ENCODE measurements around the gene CADPS. TPM values are rescaled to one million over a fixed set of nuclear protein-coding genes. Genes with fewer than 3 reads are reported as not detected.

The CADPS gene
- total and polyA plus RNA-seq, 2 of the 4 experiments (the other 2 are of a cell fraction), result not detected

DNA sequence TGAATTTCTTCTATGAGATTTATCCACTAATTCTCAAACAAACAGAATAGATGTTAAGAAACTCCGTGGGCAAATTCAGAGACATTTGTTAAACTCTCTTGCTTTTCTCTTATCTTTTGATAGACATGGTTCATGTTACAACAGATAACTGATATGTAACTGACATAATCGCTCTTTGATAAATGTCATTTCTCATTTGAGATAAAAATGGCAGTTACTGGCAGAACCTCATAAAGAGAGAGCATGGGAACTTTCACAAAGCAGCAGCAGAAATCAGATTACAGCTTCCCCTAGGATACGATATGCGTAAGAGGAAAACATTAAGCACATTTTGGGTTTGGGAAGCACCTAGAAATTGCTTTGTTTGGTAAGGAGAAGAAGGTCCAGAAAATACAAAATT lies 126.1 kb downstream of the CADPS start:
- TF ChIP-seq CEBPB (IDR thresholded peaks at IDR 0.05; ENCODE audit: low read depth, low read length) (no peak), RFX5 (IDR thresholded peaks at IDR 0.05; ENCODE audit: low read depth, low read length) (no peak), ELK1 (IDR thresholded peaks at IDR 0.05; ENCODE audit: borderline replicate concordance, low read depth, low read length) (no peak), RCOR1 (IDR thresholded peaks at IDR 0.05; ENCODE audit: insufficient replicate concordance, low read length) (no peak), MAZ (IDR thresholded peaks at IDR 0.05; ENCODE audit: borderline replicate concordance, low read depth, low read length) (no peak)
- TF ChIP-seq, protein P1, sequence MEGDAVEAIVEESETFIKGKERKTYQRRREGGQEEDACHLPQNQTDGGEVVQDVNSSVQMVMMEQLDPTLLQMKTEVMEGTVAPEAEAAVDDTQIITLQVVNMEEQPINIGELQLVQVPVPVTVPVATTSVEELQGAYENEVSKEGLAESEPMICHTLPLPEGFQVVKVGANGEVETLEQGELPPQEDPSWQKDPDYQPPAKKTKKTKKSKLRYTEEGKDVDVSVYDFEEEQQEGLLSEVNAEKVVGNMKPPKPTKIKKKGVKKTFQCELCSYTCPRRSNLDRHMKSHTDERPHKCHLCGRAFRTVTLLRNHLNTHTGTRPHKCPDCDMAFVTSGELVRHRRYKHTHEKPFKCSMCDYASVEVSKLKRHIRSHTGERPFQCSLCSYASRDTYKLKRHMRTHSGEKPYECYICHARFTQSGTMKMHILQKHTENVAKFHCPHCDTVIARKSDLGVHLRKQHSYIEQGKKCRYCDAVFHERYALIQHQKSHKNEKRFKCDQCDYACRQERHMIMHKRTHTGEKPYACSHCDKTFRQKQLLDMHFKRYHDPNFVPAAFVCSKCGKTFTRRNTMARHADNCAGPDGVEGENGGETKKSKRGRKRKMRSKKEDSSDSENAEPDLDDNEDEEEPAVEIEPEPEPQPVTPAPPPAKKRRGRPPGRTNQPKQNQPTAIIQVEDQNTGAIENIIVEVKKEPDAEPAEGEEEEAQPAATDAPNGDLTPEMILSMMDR (conservative IDR thresholded peaks at IDR 0.05; ENCODE audit: low read depth, low read length), result no peak
- in situ Hi-C loops (cut with MboI; ENCODE audit: low sequenced_read_pairs), result no loop called here
- Histone ChIP-seq H3K9ac (ENCODE audit: low read depth, low read length) (no peak overlapping the region), H4K20me1 (ENCODE audit: insufficient read depth, low read length) (no peaks in the 10 kb centered on the region), H3K4me2 (ENCODE audit: low read depth, low read length) (no peak overlapping the region), H3K4me3 (ENCODE audit: insufficient read depth, low read depth, low read length) (no peak overlapping the region), H2BK120ac (ENCODE audit: low read depth, low read length) (no peak overlapping the region), H4K5ac (ENCODE audit: low read depth, low read length) (no peak overlapping the region), H3K18ac (ENCODE audit: low read depth, low read length) (no peak overlapping the region), H2BK5ac (ENCODE audit: low read depth, low read length, poor library complexity, severe bottlenecking) (no peak overlapping the region), H2AK5ac (ENCODE audit: low read depth, low read length) (no peak overlapping the region), H2AFZ (replicated peaks; ENCODE audit: low read length, poor library complexity) (no peak overlapping the region), H2AK9ac (replicated peaks; ENCODE audit: low read depth, low read length, poor library complexity) (no peak overlapping the region), H3K4ac (ENCODE audit: low read depth, low read length) (no peak overlapping the region), H3K79me1 (ENCODE audit: low read depth in 1 of 2, low read length in 2 of 2) (no peaks in the 10 kb centered on the region), H4K8ac (ENCODE audit: low read depth in 2 of 2, low read length in 2 of 2) (no peak overlapping the region), H2BK15ac (ENCODE audit: low read depth, low read length) (no peak overlapping the region), H3K27ac (ENCODE audit: insufficient read depth, low read length) (no peak overlapping the region), H4K91ac (ENCODE audit: insufficient read depth, low read depth, low read length) (no peak overlapping the region), H3K14ac (replicated peaks; ENCODE audit: low read depth, low read length) (no peak overlapping the region), H3K36me3 (ENCODE audit: control insufficient read depth, insufficient read depth, low read length) (no peaks in the 10 kb centered on the region), H3K9me3 (ENCODE audit: control insufficient read depth, insufficient read depth, low read length) (no peaks in the 10 kb centered on the region), H3K23ac (ENCODE audit: low read depth, low read length) (no peak overlapping the region), H3K56ac (ENCODE audit: extremely low read depth, insufficient read depth, low read length) (no peak overlapping the region), H3K27me3 (ENCODE audit: control insufficient read depth, insufficient read depth, low read length) (no peaks in the 10 kb centered on the region), H2BK20ac (ENCODE audit: low read depth, low read length) (no peak overlapping the region), H3K4me1 (ENCODE audit: control insufficient read depth, insufficient read depth, low read length) (no peaks in the 10 kb centered on the region), H3K9me1 (ENCODE audit: insufficient read depth, low read length) (no peaks in the 10 kb centered on the region)
- DNase-seq (no peak), ATAC-seq (ENCODE audit: low read depth) (no peak)
- BruUV-seq (replicated peaks), result no TSS peak
- dilution Hi-C loops (cut with HindIII; ENCODE audit: low sequenced_read_pairs, unreplicated experiment), result no loop called here
- intact Hi-C loops (cut with micrococcal nuclease), result no loop called here
- POLR2A ChIA-PET (ENCODE audit: unreplicated experiment), result no interaction called here
- no CpG with 5 or more reads among the region's 4 CpGs for WGBS, 2 experiments (ENCODE audit: extremely low coverage in 2 of 2, insufficient read length in 1 of 2)
- CTCF ChIA-PET, result no interaction called here
